ENCODE measurements around the gene RNF141.

DNA sequence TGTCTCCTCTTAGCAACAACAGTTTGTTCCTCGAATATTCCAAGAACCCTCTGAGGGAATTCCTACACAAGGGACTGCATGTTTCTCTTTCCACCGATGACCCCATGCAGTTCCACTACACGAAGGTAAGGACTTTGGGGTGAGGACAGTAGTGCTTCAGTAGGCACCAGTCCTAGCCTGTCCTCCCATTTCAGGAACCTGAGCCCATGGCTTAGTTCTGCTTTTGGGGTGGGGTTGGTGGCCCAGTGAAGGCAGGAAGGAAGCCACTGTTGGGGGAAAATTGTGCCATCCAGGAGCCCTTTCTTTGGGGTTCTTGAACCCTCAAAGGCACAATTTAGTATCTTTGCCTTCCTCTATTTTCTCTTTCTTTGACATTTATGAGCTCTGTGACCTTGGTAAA lies 38.2 kb downstream of the RNF141 start:
- no peak for TF ChIP-seq EZH2 (IDR thresholded peaks at IDR 0.05; ENCODE audit: insufficient read depth, poor library complexity, severe bottlenecking)
- TF ChIP-seq EZH2phosphoT487 (IDR thresholded peaks at IDR 0.05; ENCODE audit: insufficient read depth, low read depth): no peak

Data from GM23248 (cell line).